Karpas-422 (cell line): Measurements from ENCODE around the gene TECPR2. TPM values are rescaled to one million over a fixed set of nuclear protein-coding genes. Genes with fewer than 3 reads are reported as not detected.

Source experiments
- DNase-seq: peaks from one replicate; pipeline ENCODE4 v3.0.0-alpha.2; 2015
- H2AFZ ChIP-seq: fragments of 200-600 bp; sonication (generic); 2 replicates; pipeline ENCODE4 v1.6.1; 2014; ENCODE audit warnings: antibody characterized with exemption, low read length, mixed read lengths
- H3K27ac ChIP-seq: fragments of 200-600 bp; sonication (generic); 2 replicates; pipeline ENCODE4 v1.5.1; 2014; ENCODE audit warnings: mild to moderate bottlenecking, low read length, moderate library complexity
- H3K27me3 ChIP-seq: fragments of 200-600 bp; sonication (generic); 2 replicates; pipeline ENCODE4 v1.6.1; 2014; ENCODE audit warnings: low read length, mixed read lengths
- H3K36me3 ChIP-seq: fragments of 200-600 bp; sonication (generic); 2 replicates; pipeline ENCODE4 v1.6.1; 2014; ENCODE audit warnings: low read length, mixed read lengths; ENCODE audit not compliant: insufficient read depth
- H3K4me1 ChIP-seq: fragments of 200-600 bp; sonication (generic); 2 replicates; pipeline ENCODE4 v1.6.1; 2014; ENCODE audit warnings: mild to moderate bottlenecking, low read length, mixed read lengths
- H3K4me2 ChIP-seq: fragments of 200-600 bp; sonication (generic); 2 replicates; pipeline ENCODE4 v1.6.1; 2014; ENCODE audit warnings: low read length, low read depth, mild to moderate bottlenecking; ENCODE audit not compliant: poor library complexity, severe bottlenecking
- H3K4me3 ChIP-seq: fragments of 200-600 bp; sonication (generic); 2 replicates; pipeline ENCODE4 v1.5.1; 2014; ENCODE audit warnings: mild to moderate bottlenecking, antibody characterized with exemption, low read length, mixed read lengths
- H3K79me2 ChIP-seq: fragments of 200-600 bp; sonication (generic); 2 replicates; pipeline ENCODE4 v1.6.1; 2014; ENCODE audit warnings: mild to moderate bottlenecking, low read length, mixed read lengths
- H3K9ac ChIP-seq: fragments of 200-600 bp; sonication (generic); 2 replicates; pipeline ENCODE4 v1.6.0; 2014; ENCODE audit warnings: low read length
- H3K9me2 ChIP-seq: fragments of 200-600 bp; sonication (generic), shearing (Covaris generic); replicated peaks from 2 replicates; pipeline ENCODE4 v1.6.0; 2014; ENCODE audit warnings: mild to moderate bottlenecking, low read length, moderate library complexity; ENCODE audit not compliant: insufficient read depth
- H3K9me3 ChIP-seq: fragments of 300-700, 200-600 bp; sonication (generic); 2 replicates; pipeline ENCODE4 v1.6.1; 2014; ENCODE audit warnings: low read length, mixed read lengths
- H4K20me1 ChIP-seq: fragments of 200-600 bp; sonication (generic); 2 replicates; pipeline ENCODE4 v1.6.1; 2014; ENCODE audit warnings: mild to moderate bottlenecking, antibody characterized with exemption, low read length, low read depth; ENCODE audit not compliant: insufficient read depth
- total RNA-seq: library from RNA; depleted of rRNA; stranded (reverse); fragments of >200 nt; shearing (Covaris generic); gene quantifications from 2 replicates; pipeline ENCODE4 v1.2.3, GENCODE V29; 2014; ENCODE audit warnings: low replicate concordance

The TECPR2 gene
- total RNA-seq, 1 experiment from 2014 or later = 10.3 TPM

DNA sequence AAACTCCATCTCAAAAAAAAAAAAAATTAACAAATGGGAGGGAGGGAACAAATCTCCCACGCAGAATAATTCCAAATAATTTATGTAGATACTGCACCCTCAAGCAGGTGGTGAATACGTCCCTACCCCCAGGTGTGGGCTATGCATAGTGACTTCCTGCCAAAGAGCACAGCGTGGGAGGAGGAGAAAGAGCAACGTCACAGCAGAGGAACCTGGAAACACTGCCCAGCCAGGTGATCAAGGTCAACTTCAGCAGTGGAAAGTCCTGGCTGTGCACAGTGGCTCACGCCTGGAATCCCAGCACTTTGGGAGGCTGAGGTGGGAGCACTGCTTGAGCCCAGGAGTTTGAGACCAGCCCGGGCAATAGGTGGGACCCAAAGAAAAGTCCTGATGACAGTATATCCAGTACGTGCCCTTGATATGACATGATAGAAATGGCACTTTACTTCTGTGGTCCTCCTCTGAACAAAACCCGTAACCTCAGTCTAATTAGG is 9.6 kb upstream of the TECPR2 start:
- Histone ChIP-seq H3K79me2 (no peaks in the 10 kb centered on the region), H3K36me3 (peaks cover 20% of the 10 kb centered on the region; the same call in 1 of the 2 replicates), H3K9ac (no peak overlapping the region), H3K4me2 (no peak overlapping the region), H3K4me3 (no peak overlapping the region), H3K27ac (no peak overlapping the region), H3K4me1 (no peaks in the 10 kb centered on the region), H3K27me3 (no peaks in the 10 kb centered on the region), H3K9me2 (no peaks in the 10 kb centered on the region), H4K20me1 (no peaks in the 10 kb centered on the region), H2AFZ (no peak overlapping the region), H3K9me3 (no peaks in the 10 kb centered on the region)
- DNase-seq = no peak

GRCh38 chr14:102356280-102356679 is 6.5 kb upstream of the TECPR2 start:
- H3K9me3 ChIP-seq = no peaks in the 10 kb centered on the region
- H3K4me2 ChIP-seq = no peak overlapping the region
- H3K9ac ChIP-seq = no peak overlapping the region
- no peaks in the 10 kb centered on the region for H3K9me2 ChIP-seq
- peaks cover 20% of the 10 kb centered on the region; the same call in 1 of the 2 replicates for H3K36me3 ChIP-seq
- no peak for DNase-seq
- no peaks in the 10 kb centered on the region for H3K27me3 ChIP-seq
- H4K20me1 ChIP-seq = no peaks in the 10 kb centered on the region
- no peak overlapping the region for H3K4me3 ChIP-seq
- 0 out of 2 replicates have a peak, but pooled peaks cover 2% of the 10 kb centered on the region for H3K4me1 ChIP-seq
- no peak overlapping the region for H3K27ac ChIP-seq
- H3K79me2 ChIP-seq = peaks cover 10% of the 10 kb centered on the region
- H2AFZ ChIP-seq = no peak overlapping the region

DNA sequence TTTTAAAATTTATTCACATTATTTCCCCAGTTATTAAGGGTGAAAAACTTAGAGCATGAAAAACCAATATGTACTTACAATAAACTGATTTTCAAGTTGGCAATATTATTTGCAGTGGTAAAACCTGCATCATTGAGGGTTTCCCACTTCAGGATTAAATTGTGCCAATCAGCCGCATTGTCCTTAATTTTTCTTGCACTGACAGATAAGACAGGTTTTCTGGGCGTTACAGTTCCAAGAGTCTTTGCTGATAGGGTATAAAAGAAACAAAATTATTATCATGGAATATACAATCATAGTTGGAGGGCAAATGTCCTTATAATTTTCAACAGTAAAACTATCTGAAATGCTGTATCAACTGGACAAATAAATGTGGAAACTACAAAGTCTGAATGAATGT is 3.4 kb upstream of the TECPR2 start:
- Histone ChIP-seq H3K27ac (no peak overlapping the region), H3K9me3 (no peaks in the 10 kb centered on the region), H3K79me2 (peaks cover 21% of the 10 kb centered on the region), H3K4me3 (no peak overlapping the region), H3K4me2 (no peak overlapping the region), H2AFZ (no peak overlapping the region), H3K27me3 (no peaks in the 10 kb centered on the region), H3K9me2 (no peaks in the 10 kb centered on the region), H3K9ac (no peak overlapping the region), H3K4me1 (peaks cover 23% of the 10 kb centered on the region), H4K20me1 (peaks cover 10% of the 10 kb centered on the region; the same call in 1 of the 2 replicates), H3K36me3 (peaks cover 10% of the 10 kb centered on the region; the same call in 1 of the 2 replicates)
- no peak for DNase-seq

GRCh38 chr14:102360388-102360787 is 2.4 kb upstream of the TECPR2 start:
- H3K9ac ChIP-seq = no peak overlapping the region
- no peaks in the 10 kb centered on the region for H3K27me3 ChIP-seq
- H3K27ac ChIP-seq = no peak overlapping the region
- no peak overlapping the region for H3K4me3 ChIP-seq
- peaks cover 21% of the 10 kb centered on the region for H3K79me2 ChIP-seq
- H2AFZ ChIP-seq = no peak overlapping the region
- no peak overlapping the region for H3K4me2 ChIP-seq
- no peaks in the 10 kb centered on the region for H3K9me2 ChIP-seq
- H3K4me1 ChIP-seq = peaks cover 23% of the 10 kb centered on the region
- peaks cover 9% of the 10 kb centered on the region; the same call in 1 of the 2 replicates for H3K36me3 ChIP-seq
- H3K9me3 ChIP-seq = no peaks in the 10 kb centered on the region
- DNase-seq = no peak
- H4K20me1 ChIP-seq = peaks cover 17% of the 10 kb centered on the region; the same call in 1 of the 2 replicates

- peak; percentile 52 for DNase-seq
- no peak overlapping the region for H3K27ac ChIP-seq
- no peaks in the 10 kb centered on the region for H3K9me2 ChIP-seq
- H2AFZ ChIP-seq = peak overlapping the region; percentile 95
- peak overlapping the region; percentile 94 for H3K4me2 ChIP-seq
- no peaks in the 10 kb centered on the region for H3K9me3 ChIP-seq
- H3K79me2 ChIP-seq = peaks cover 21% of the 10 kb centered on the region
- H3K27me3 ChIP-seq = no peaks in the 10 kb centered on the region
- peaks cover 28% of the 10 kb centered on the region for H3K4me1 ChIP-seq
- peak overlapping the region; percentile 86 for H3K9ac ChIP-seq
- H3K4me3 ChIP-seq = peak overlapping the region; percentile 89
- peaks cover 21% of the 10 kb centered on the region for H4K20me1 ChIP-seq
- H3K36me3 ChIP-seq = peaks cover 7% of the 10 kb centered on the region; the same call in 1 of the 2 replicates
Measured at GRCh38 chr14:102362084-102362483, 657 bp upstream of the TECPR2 start.

DNA sequence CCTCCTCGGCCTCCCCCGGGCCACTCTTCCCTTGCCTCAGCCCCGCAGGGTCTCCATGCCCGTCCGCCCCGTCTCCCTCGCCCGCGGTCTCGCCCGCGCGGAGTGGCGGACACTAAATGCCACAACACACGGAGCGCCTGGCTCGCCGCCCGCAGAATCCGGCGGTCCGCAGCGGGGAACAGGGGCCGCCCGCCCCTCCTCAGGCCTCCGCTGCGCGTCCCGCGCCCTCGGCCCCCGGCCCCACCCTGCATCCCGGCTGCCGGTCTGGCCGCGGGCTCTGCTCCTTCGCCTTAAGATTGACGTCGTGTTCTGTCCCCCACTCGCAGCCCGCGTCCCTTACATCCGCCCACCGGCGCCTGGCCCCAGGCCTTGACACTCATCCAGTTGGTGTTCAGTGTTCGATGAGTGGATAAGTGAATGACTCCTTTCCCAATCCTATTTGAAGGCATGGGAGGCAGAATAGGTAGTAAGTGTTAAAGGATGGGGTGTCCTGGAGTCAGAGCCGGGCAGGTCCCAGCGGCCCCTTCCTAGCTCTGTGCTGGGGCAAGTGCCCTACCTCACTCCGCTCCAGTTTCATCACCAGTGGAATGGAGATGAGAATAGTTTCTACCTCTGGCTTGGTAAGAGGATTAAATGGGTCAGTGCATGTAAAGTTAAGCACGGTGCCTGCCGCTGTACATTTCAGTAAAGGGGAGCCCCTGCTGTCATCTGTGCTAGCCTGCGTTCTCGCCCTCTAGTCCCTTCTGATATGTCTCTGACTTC is 622 bp downstream of the TECPR2 start:
- Histone ChIP-seq H3K4me3 (peak overlapping the region; percentile 89), H3K36me3 (no peaks in the 10 kb centered on the region), H4K20me1 (peaks cover 32% of the 10 kb centered on the region), H3K4me1 (peaks cover 41% of the 10 kb centered on the region), H3K9me2 (no peaks in the 10 kb centered on the region), H3K27me3 (no peaks in the 10 kb centered on the region), H3K79me2 (peaks cover 21% of the 10 kb centered on the region), H3K9ac (peak overlapping the region; percentile 86), H3K4me2 (peak overlapping the region; percentile 94), H3K27ac (no peak overlapping the region), H2AFZ (peak overlapping the region; percentile 76), H3K9me3 (no peaks in the 10 kb centered on the region)
- no peak for DNase-seq

- Histone ChIP-seq H3K9me3 (no peaks in the 10 kb centered on the region), H3K9ac (no peak overlapping the region)
Measured at GRCh38 chr14:102370305-102370809, 7.6 kb downstream of the TECPR2 start.

DNA sequence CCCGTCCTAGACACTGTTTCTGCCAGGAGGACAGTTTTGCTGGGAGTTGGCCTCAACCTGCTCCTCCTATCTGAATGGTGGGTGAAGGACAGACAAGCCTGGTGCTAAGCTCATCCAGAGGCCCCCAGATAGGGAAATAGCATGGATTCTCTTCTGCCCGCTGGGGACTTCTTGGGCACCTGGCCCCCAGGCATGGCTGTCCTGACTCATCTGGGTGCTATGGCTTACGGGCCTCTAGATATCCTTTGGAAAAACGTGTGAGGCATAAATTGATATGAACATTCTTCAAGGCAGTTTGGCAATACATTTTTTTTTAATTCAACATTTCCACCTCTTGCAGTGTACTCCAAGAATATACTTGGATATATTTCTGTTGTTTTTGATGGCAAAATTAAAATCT is 8.6 kb downstream of the TECPR2 start:
- H3K27me3 ChIP-seq = 0 out of 2 replicates have a peak, but pooled peaks cover 2% of the 10 kb centered on the region
- no peaks in the 10 kb centered on the region for H3K9me2 ChIP-seq
- no peak overlapping the region for H2AFZ ChIP-seq
- H3K4me1 ChIP-seq = peaks cover 34% of the 10 kb centered on the region
- no peak overlapping the region for H3K4me2 ChIP-seq
- no peak overlapping the region for H3K4me3 ChIP-seq
- H3K27ac ChIP-seq = no peak overlapping the region
- no peaks in the 10 kb centered on the region for H3K36me3 ChIP-seq
- H3K9ac ChIP-seq = no peak overlapping the region
- no peaks in the 10 kb centered on the region; the same call in 1 of the 2 replicates for H3K79me2 ChIP-seq
- no peaks in the 10 kb centered on the region for H3K9me3 ChIP-seq
- H4K20me1 ChIP-seq = peaks cover 42% of the 10 kb centered on the region
- DNase-seq = no peak

More at GRCh38 chr14:102370305-102370809, 7.6 kb downstream of the TECPR2 start:
- Histone ChIP-seq H3K4me3 (no peak overlapping the region), H3K27ac (no peak overlapping the region), H3K4me1 (peaks cover 34% of the 10 kb centered on the region), H3K36me3 (no peaks in the 10 kb centered on the region), H4K20me1 (peaks cover 37% of the 10 kb centered on the region), H2AFZ (no peak overlapping the region), H3K27me3 (0 out of 2 replicates have a peak, but pooled peaks cover 2% of the 10 kb centered on the region), H3K9me2 (no peaks in the 10 kb centered on the region), H3K79me2 (no peaks in the 10 kb centered on the region; the same call in 1 of the 2 replicates), H3K4me2 (peak overlapping the region; percentile 29)
- peak; percentile 52 for DNase-seq
